Mesodermal cell (in vitro differentiated cells): ENCODE data around the gene NHERF2.

ENCODE experiments used
- H3K27ac ChIP-seq: 2 replicates; pipeline ENCODE4 v1.7.0; 2013; ENCODE audit warnings: mild to moderate bottlenecking, low read depth, low read length, moderate library complexity; ENCODE audit not compliant: severe bottlenecking
- H3K36me3 ChIP-seq: 2 replicates; pipeline ENCODE4 v1.7.1; 2013; ENCODE audit warnings: mild to moderate bottlenecking, low read length, moderate library complexity; ENCODE audit not compliant: control insufficient read depth, insufficient read depth
- H3K4me1 ChIP-seq: one replicate; pipeline ENCODE4 v1.7.1; 2013; ENCODE audit warnings: mild to moderate bottlenecking, low read length; ENCODE audit not compliant: insufficient read depth, control insufficient read depth, poor library complexity, severe bottlenecking
- H3K4me3 ChIP-seq: 2 replicates; pipeline ENCODE4 v1.7.0; 2013; ENCODE audit warnings: low read length, control low read depth, mild to moderate bottlenecking; ENCODE audit not compliant: insufficient read depth, poor library complexity, severe bottlenecking; ENCODE audit errors: extremely low read depth
- H3K9me3 ChIP-seq: 2 replicates; pipeline ENCODE4 v1.7.1; 2013; ENCODE audit warnings: mild to moderate bottlenecking, low read length, moderate library complexity; ENCODE audit not compliant: control insufficient read depth
- WGBS, 2 experiments: methylation state at CpG; one replicate each; pipeline ENCODE4 v1.1.5; 2013; ENCODE audit warnings: missing lambda C conversion rate in 2 of 2; ENCODE audit not compliant: insufficient coverage in 2 of 2; 5-methylcytosine and 5-hydroxymethylcytosine counted together

The NHERF2 gene

DNA sequence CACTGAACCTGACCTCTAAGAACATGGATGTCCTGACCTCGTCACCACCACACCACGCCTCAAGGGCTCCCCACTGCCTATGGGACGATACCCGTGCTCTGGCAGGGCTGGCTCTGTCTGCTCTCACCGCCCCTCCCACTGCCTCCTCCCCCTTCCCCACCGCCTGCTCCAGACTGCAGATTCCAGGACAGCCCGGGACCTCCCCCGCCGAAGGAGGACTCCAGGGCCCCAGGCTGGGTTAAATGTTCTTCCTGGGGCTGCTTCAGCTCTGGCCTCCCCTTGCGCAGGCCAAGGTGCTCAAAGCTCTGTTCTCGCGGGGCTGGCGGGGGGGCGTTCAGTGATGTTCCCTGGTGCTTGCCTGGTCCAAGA lies 4.0 kb upstream of the NHERF2 start:
- Histone ChIP-seq H3K4me3 (peak overlapping the region; percentile 31), H3K36me3 (no peaks in the 10 kb centered on the region), H3K9me3 (no peaks in the 10 kb centered on the region), H3K4me1 (peaks cover 22% of the 10 kb centered on the region), H3K27ac (peak overlapping the region; percentile 86)
- 7 to 8% methylated on average over 8 to 14 of the region's 14 CpGs for WGBS, 2 experiments

GRCh38 chr16:2023092-2024031 lies 3.3 kb upstream of the NHERF2 start:
- Histone ChIP-seq H3K27ac (peak overlapping the region; percentile 86), H3K36me3 (peaks cover 1% of the 10 kb centered on the region), H3K4me3 (peak overlapping the region; percentile 31), H3K9me3 (no peaks in the 10 kb centered on the region), H3K4me1 (peaks cover 22% of the 10 kb centered on the region)
- WGBS, 2 experiments = 15% methylated on average over 38 to 44 of the region's 53 CpGs

DNA sequence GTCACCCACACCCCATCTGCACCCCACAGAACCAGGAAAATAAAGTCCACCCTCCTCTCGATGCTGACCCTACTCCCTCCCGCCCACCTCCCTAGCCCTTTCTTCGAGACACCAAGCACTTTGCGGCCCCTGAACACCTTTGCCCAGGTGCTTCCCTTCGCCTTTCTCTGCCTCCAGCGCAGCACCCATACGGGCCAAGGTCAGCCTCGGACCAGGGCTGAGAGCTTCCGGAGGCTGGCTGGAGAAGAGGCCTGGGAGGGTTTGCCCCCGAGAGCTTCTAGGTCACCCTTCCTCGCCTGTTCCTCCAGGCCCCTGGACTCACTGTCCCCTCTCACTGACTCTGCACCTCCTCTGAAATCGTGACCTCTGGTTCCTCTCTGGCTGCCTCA lies 2.7 kb upstream of the NHERF2 start:
- 93 to 97% methylated on average over 9 to 12 of the region's 12 CpGs for WGBS, 2 experiments
- Histone ChIP-seq H3K4me1 (peaks cover 22% of the 10 kb centered on the region), H3K27ac (no peak overlapping the region), H3K9me3 (no peaks in the 10 kb centered on the region), H3K36me3 (peaks cover 8% of the 10 kb centered on the region), H3K4me3 (no peak overlapping the region)

GRCh38 chr16:2025251-2025650 lies 1.5 kb upstream of the NHERF2 start:
- H3K9me3 ChIP-seq = no peaks in the 10 kb centered on the region
- no peak overlapping the region for H3K27ac ChIP-seq
- H3K4me3 ChIP-seq = no peak overlapping the region
- peaks cover 22% of the 10 kb centered on the region for H3K4me1 ChIP-seq
- H3K36me3 ChIP-seq = peaks cover 15% of the 10 kb centered on the region
- WGBS, 2 experiments = 96 to 98% methylated on average over 14 of the region's 14 CpGs

GRCh38 chr16:2025878-2026460 lies 733 bp upstream of the NHERF2 start:
- H3K4me3 ChIP-seq = peak overlapping the region; percentile 11
- 84 to 89% methylated on average over 10 to 13 of the region's 16 CpGs for WGBS, 2 experiments

DNA sequence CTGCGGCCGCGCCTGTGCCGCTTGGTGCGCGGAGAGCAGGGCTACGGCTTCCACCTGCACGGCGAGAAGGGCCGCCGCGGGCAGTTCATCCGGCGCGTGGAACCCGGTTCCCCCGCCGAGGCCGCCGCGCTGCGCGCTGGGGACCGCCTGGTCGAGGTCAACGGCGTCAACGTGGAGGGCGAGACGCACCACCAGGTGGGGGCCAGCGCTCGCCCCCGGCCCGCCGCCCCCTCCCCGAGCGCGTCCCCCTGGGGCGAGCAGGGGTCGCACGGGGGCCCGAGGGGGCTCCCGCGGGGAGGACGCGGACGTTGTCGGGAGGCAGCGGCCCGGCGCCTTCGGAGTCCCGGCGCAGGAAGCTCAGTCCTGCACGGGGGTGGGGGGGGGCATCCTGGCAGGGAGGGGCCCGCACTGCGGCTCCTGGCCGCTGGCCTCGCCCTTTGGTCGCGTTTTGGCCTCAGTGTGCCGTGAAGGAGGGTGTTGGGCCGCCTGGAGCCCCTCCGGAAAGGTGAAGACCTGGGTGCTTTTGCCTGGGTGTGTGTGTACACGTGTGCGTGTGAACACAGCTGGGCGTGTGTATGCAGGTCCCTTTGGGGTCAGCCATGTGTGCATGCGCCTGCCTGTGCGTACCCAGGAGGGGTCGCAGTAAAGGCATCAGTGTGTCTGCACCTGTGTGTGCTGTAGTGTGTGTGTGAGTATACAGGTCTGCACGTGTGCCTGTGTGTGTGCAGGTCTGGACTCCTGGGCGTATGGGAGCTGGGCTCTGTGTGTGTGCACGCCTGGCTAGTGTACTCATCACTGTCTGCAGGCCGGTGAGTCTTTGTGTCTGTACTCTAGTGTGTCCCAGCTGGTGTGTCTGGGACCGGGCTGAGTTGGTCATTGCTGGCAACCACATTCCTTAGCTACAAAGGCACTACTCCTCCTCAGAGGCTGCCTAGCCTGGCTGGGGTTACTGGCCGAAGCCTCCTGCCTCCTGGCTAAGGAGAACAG lies 615 bp downstream of the NHERF2 start:
- H3K36me3 ChIP-seq = peaks cover 27% of the 10 kb centered on the region
- no peak overlapping the region for H3K27ac ChIP-seq
- 16 to 18% methylated on average over 31 to 54 of the region's 76 CpGs for WGBS, 2 experiments
- no peaks in the 10 kb centered on the region for H3K9me3 ChIP-seq
- peak overlapping the region; percentile 62 for H3K4me3 ChIP-seq
- peaks cover 33% of the 10 kb centered on the region for H3K4me1 ChIP-seq

More at GRCh38 chr16:2025878-2026460, 733 bp upstream of the NHERF2 start:
- Histone ChIP-seq H3K9me3 (no peaks in the 10 kb centered on the region), H3K4me1 (peaks cover 25% of the 10 kb centered on the region), H3K27ac (no peak overlapping the region), H3K36me3 (peaks cover 22% of the 10 kb centered on the region)

DNA sequence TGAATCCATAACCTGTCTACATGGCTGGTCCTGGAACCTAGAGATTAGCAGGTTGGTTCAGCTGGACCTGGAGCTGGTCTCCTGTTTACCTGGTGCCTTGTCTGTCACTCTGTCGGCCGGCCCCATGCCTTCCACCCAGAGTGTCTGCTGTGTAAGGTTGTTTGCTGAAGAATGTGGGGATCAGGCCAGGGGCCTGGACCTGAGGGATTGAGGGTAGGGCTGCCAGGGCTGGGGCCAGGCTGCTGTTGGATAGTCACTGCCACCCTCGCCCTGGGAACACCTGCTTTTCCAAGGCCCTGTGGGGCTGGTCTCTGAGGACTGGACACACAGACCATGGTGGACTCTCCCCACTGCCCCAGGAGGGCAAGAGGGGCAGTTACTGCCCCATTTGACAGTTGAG lies 1.4 kb downstream of the NHERF2 start:
- 92 to 100% methylated on average over 1 to 3 of the region's 3 CpGs for WGBS, 2 experiments

GRCh38 chr16:2028620-2029220 lies 2.0 kb downstream of the NHERF2 start:
- H3K4me3 ChIP-seq = no peak overlapping the region
- H3K27ac ChIP-seq = no peak overlapping the region
- H3K36me3 ChIP-seq = peaks cover 27% of the 10 kb centered on the region
- no peaks in the 10 kb centered on the region for H3K9me3 ChIP-seq
- peaks cover 38% of the 10 kb centered on the region for H3K4me1 ChIP-seq
- WGBS, 2 experiments = 95 to 97% methylated on average over 17 of the region's 18 CpGs

More for the DNA sequence above, 1.4 kb downstream of the NHERF2 start:
- Histone ChIP-seq H3K4me3 (peak overlapping the region; percentile 62), H3K27ac (no peak overlapping the region), H3K36me3 (peaks cover 27% of the 10 kb centered on the region), H3K4me1 (peaks cover 37% of the 10 kb centered on the region), H3K9me3 (no peaks in the 10 kb centered on the region)

DNA sequence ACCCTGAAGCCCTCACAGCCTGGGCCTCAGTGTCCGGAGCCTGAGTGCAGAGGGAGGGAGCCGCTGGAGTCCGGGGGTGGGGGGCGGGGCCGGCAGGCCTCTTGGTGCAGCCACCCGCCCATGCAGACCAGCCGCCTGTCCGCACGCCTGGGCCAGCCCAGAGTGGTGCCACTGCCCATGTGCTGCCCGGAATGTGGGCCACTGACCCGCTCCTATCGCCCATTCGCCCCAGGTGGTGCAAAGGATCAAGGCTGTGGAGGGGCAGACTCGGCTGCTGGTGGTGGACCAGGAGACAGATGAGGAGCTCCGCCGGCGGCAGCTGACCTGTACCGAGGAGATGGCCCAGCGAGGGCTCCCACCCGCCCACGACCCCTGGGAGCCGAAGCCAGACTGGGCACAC lies 2.6 kb downstream of the NHERF2 start:
- Histone ChIP-seq H3K9me3 (no peaks in the 10 kb centered on the region), H3K27ac (no peak overlapping the region), H3K4me3 (no peak overlapping the region), H3K36me3 (peaks cover 27% of the 10 kb centered on the region), H3K4me1 (peaks cover 36% of the 10 kb centered on the region)
- WGBS, 2 experiments = 90 to 94% methylated on average over 20 to 22 of the region's 22 CpGs

DNA sequence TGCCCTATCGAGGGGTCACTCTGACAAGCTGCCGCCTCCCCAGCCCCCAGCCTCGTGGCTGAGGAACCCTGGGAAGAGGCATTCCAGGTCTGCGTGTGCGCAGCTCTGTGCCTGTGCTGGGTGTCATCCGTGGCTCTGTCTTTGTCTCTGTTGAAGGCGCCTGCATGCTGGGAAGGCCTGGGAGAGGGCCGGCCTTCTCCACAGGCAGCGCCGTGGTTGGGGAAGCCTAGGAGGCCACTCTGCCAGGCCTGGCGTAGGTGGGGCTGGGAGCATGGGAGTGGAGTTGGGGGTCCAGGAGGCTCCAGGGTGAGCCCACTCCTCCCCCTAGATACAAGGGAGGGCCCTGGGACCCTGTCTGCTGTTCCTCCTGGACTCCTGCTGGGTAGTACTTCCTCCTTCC lies 3.3 kb downstream of the NHERF2 start:
- Histone ChIP-seq H3K9me3 (no peaks in the 10 kb centered on the region), H3K4me3 (no peak overlapping the region), H3K27ac (no peak overlapping the region), H3K36me3 (peaks cover 27% of the 10 kb centered on the region), H3K4me1 (peaks cover 39% of the 10 kb centered on the region)
- 93 to 95% methylated on average over 7 to 8 of the region's 11 CpGs for WGBS, 2 experiments
